Skeletal muscle tissue (tissue), 4 donors: ENCODE measurements around the gene PRR18. TPM values are rescaled to one million over a fixed set of nuclear protein-coding genes. Genes with fewer than 3 reads are reported as not detected.
"Not testable (repeated sequence)": the region's sequence is repeated elsewhere in the genome, so short reads cannot be mapped to it uniquely, and the experiment has no call there.

Experiments used
- H3K27ac ChIP-seq: one replicate; pipeline ENCODE4 v1.7.0; 2013; ENCODE audit warnings: mild to moderate bottlenecking, low read depth, low read length, inconsistent platforms
- H3K27me3 ChIP-seq, 3 donors: one replicate each; pipeline ENCODE4 v1.7.0; 2013; ENCODE audit warnings: low read length in 3 of 3; ENCODE audit not compliant: control insufficient read depth in 3 of 3, insufficient read depth in 3 of 3
- H3K36me3 ChIP-seq, 3 donors: one replicate each; pipeline ENCODE4 v1.7.0; 2013; ENCODE audit warnings: low read length in 3 of 3; ENCODE audit not compliant: control insufficient read depth in 3 of 3, insufficient read depth in 3 of 3
- H3K4me1 ChIP-seq, 3 donors: one replicate each; pipeline ENCODE4 v1.7.0; 2013; ENCODE audit warnings: low read length in 3 of 3, mild to moderate bottlenecking in 3 of 3; ENCODE audit not compliant: control insufficient read depth in 3 of 3, insufficient read depth in 3 of 3
- H3K4me3 ChIP-seq, 3 donors: one replicate each; pipeline ENCODE4 v1.7.0; 2013; ENCODE audit warnings: low read length in 3 of 3
- H3K9ac ChIP-seq, 3 donors: one replicate each; pipeline ENCODE4 v1.7.0; 2013; ENCODE audit warnings: low read length in 3 of 3, mild to moderate bottlenecking in 3 of 3, moderate library complexity in 2 of 3, low read depth in 1 of 3
- H3K9me3 ChIP-seq, 3 donors: one replicate each; pipeline ENCODE4 v1.7.0; 2013; ENCODE audit warnings: low read length in 3 of 3; ENCODE audit not compliant: control insufficient read depth in 3 of 3
- total RNA-seq: library from RNA; depleted of rRNA; stranded (reverse); fragments of >200 nt; gene quantifications from one replicate; pipeline ENCODE4 v1.2.3, GENCODE V29; 2014
- donor health status: Osteomylitis.

Gene PRR18
- total RNA-seq, 1 donor from 2014 or later, result 0.52 TPM

GRCh38 chr6:166346449-166346848, 38.3 kb upstream of the PRR18 start:
- Histone ChIP-seq H3K9ac (no peak overlapping the region), H3K4me1 (peaks cover 7 to 11% (median 11%) of the 10 kb centered on the region in 3 donors), H3K9me3 (no peaks in the 10 kb centered on the region), H3K36me3 (no peaks in the 10 kb centered on the region), H3K27ac (no peak overlapping the region), H3K27me3 (no peaks in the 10 kb centered on the region), H3K4me3 (no peak overlapping the region)

GRCh38 chr6:166345672-166346071, 37.5 kb upstream of the PRR18 start:
- not testable (repeated sequence) for H3K4me3 ChIP-seq, H3K9me3 ChIP-seq, H3K9ac ChIP-seq, H3K36me3 ChIP-seq, H3K27me3 ChIP-seq, H3K27ac ChIP-seq
- peaks cover 10 to 13% (median 12%) of the 10 kb centered on the region in 3 donors for H3K4me1 ChIP-seq

GRCh38 chr6:166344921-166345320, 36.7 kb upstream of the PRR18 start:
- not testable (repeated sequence) for H3K27ac ChIP-seq, H3K9me3 ChIP-seq, H3K36me3 ChIP-seq, H3K4me3 ChIP-seq, H3K27me3 ChIP-seq, H3K9ac ChIP-seq
- peaks cover 10 to 18% (median 13%) of the 10 kb centered on the region in 3 donors for H3K4me1 ChIP-seq

GRCh38 chr6:166344240-166344639, 36.0 kb upstream of the PRR18 start:
- no peaks in the 10 kb centered on the region for H3K9me3 ChIP-seq
- H3K4me3 ChIP-seq, result no peak overlapping the region
- no peak overlapping the region for H3K27ac ChIP-seq
- peaks cover 0 to 4% (median 0%) of the 10 kb centered on the region in 3 donors for H3K36me3 ChIP-seq
- peaks cover 10 to 18% (median 13%) of the 10 kb centered on the region in 3 donors for H3K4me1 ChIP-seq
- no peaks in the 10 kb centered on the region for H3K27me3 ChIP-seq
- no peak overlapping the region for H3K9ac ChIP-seq

GRCh38 chr6:166343150-166343487, 34.9 kb upstream of the PRR18 start:
- peaks cover 13 to 28% (median 13%) of the 10 kb centered on the region in 3 donors for H3K4me1 ChIP-seq

GRCh38 chr6:166342349-166343149, 34.4 kb upstream of the PRR18 start, which contains the start of gene SFT2D1:
Gene SFT2D1 (minus strand): TSS chr6:166342545. CDS start chr6:166342481, 64 bp downstream.
- H3K4me1 ChIP-seq, result peaks cover 13 to 29% (median 13%) of the 10 kb centered on the region in 3 donors
- peak within 1 kb of the TSS; percentile 90 for H3K27ac ChIP-seq
- peaks cover 0 to 4% (median 2%) of the 10 kb centered on the region in 3 donors for H3K36me3 ChIP-seq
- no peaks in the 10 kb centered on the region for H3K9me3 ChIP-seq
- H3K9ac ChIP-seq, result peak within 1 kb of the TSS; percentile 96 to 98 (median 98)
- peak within 1 kb of the TSS; percentile 94 to 99 (median 99) for H3K4me3 ChIP-seq
- no peaks in the 10 kb centered on the region for H3K27me3 ChIP-seq

More at GRCh38 chr6:166343150-166343487, 34.9 kb upstream of the PRR18 start:
- no peaks in the 10 kb centered on the region for H3K9me3 ChIP-seq
- peak overlapping the region; percentile 94 to 99 (median 99) for H3K4me3 ChIP-seq
- peak overlapping the region; percentile 90 for H3K27ac ChIP-seq
- peaks cover 0 to 4% (median 0%) of the 10 kb centered on the region in 3 donors for H3K36me3 ChIP-seq
- peak overlapping the region; percentile 96 to 98 (median 98) for H3K9ac ChIP-seq
- no peaks in the 10 kb centered on the region for H3K27me3 ChIP-seq

- Histone ChIP-seq H3K27ac (peak overlapping the region; percentile 90), H3K36me3 (peaks cover 6 to 8% (median 7%) of the 10 kb centered on the region in 3 donors), H3K27me3 (no peaks in the 10 kb centered on the region), H3K9me3 (no peaks in the 10 kb centered on the region), H3K4me3 (peak overlapping the region; percentile 94 to 99 (median 99)), H3K4me1 (peaks cover 13 to 32% (median 18%) of the 10 kb centered on the region in 3 donors), H3K9ac (peak overlapping the region; percentile 96 to 98 (median 98))
Measured at GRCh38 chr6:166341977-166342348, 33.8 kb upstream of the PRR18 start.

- Histone ChIP-seq H3K27ac (no peak overlapping the region), H3K36me3 (peaks cover 7 to 9% (median 7%) of the 10 kb centered on the region in 3 donors), H3K9ac (peak overlapping the region; percentile 96 to 98 (median 98)), H3K27me3 (no peaks in the 10 kb centered on the region), H3K9me3 (no peaks in the 10 kb centered on the region), H3K4me3 (peak overlapping the region; percentile 94 to 99 (median 99)), H3K4me1 (peaks cover 13 to 37% (median 19%) of the 10 kb centered on the region in 3 donors)
Measured at GRCh38 chr6:166341464-166341863, 33.3 kb upstream of the PRR18 start.

GRCh38 chr6:166338854-166339253, 30.7 kb upstream of the PRR18 start:
- Histone ChIP-seq H3K27me3 (no peaks in the 10 kb centered on the region), H3K9ac (no peak overlapping the region), H3K36me3 (peaks cover 10 to 12% (median 12%) of the 10 kb centered on the region in 3 donors), H3K4me3 (no peak overlapping the region), H3K9me3 (no peaks in the 10 kb centered on the region), H3K4me1 (peaks cover 13 to 38% (median 21%) of the 10 kb centered on the region in 3 donors), H3K27ac (no peak overlapping the region)

GRCh38 chr6:166336847-166337246, 28.7 kb upstream of the PRR18 start:
- H3K4me1 ChIP-seq, result peaks cover 5 to 34% (median 23%) of the 10 kb centered on the region in 3 donors
- no peak overlapping the region for H3K4me3 ChIP-seq

More at GRCh38 chr6:166336847-166337246, 28.7 kb upstream of the PRR18 start:
- H3K27ac ChIP-seq, result no peak overlapping the region
- no peak overlapping the region for H3K9ac ChIP-seq
- H3K27me3 ChIP-seq, result no peaks in the 10 kb centered on the region
- peaks cover 10 to 12% (median 12%) of the 10 kb centered on the region in 3 donors for H3K36me3 ChIP-seq
- no peaks in the 10 kb centered on the region for H3K9me3 ChIP-seq
